ENCODE results near the gene RAI14.

- no peak for TF ChIP-seq POLR2A (IDR thresholded peaks at IDR 0.05)
- TF ChIP-seq CTCF (IDR thresholded peaks at IDR 0.05) = no peak
These were observed 53.9 kb downstream of the RAI14 start for GRCh38 chr5:34709861-34710673.

All from lower leg skin (tissue), 3 donors.